Cardiac septum (tissue), 1 donor: ENCODE results near the gene C19orf85. TPM values are rescaled to one million over a fixed set of nuclear protein-coding genes. Genes with fewer than 3 reads are reported as not detected.

Experiments
- DNase-seq: peaks from one replicate; pipeline ENCODE4 v3.0.0-alpha.2; 2020; ENCODE audit warnings: low spot score
- intact Hi-C: fragments of 100-400 bp; cut with DNase I; formaldehyde crosslinking; loops from one replicate; pipeline ENCODE4 v1.14.0; 2022
- total RNA-seq: library from RNA; stranded (reverse); fragmentation: NEBNext Ultra II Directional; extraction: Animal tissue kit (Norgen Biotek cat#: 25700); gene quantifications from one replicate; pipeline ENCODE4 v1.2.1, GENCODE V29; 2021
- donor health status: DM: no; HTN: no; CAD: no.

C19orf85 gene
- total RNA-seq, 1 donor from 2014 or later, result not detected

DNA sequence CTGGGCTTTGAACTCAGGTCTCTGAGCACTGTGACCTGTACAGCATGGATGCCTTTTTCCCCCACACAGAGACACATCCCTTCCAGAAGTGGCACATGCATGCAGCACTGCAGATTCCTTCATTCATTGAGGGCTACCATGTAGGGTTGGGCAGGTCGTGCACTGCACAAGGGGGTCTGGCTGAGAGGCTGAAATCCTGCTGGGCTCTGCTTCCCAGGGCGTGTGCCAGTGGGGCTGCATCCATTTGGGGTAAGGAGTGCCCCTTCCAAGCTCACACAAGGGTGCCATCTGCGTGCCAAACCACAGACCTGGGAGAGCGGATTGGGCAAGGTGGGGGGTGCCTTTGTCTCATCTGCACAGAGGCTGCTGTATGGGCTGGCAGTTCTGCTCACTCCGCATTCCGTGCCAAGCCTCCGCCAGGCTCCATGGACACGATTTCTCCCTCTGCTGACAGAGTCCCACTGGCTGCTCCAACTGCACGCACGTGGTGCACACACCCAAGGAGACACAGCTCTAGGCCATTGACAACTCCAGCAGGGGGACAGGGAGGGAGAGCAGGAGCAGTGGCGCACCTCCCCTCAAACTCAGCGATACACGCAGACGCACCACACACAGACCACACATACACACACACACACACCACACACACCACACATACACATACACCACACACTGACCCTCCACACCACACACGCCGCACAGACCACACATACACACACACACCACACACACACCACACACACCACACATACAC lies 17.0 kb downstream of the C19orf85 start:
- DNase-seq, result no peak
- intact Hi-C loops, result no loop called here

DNA sequence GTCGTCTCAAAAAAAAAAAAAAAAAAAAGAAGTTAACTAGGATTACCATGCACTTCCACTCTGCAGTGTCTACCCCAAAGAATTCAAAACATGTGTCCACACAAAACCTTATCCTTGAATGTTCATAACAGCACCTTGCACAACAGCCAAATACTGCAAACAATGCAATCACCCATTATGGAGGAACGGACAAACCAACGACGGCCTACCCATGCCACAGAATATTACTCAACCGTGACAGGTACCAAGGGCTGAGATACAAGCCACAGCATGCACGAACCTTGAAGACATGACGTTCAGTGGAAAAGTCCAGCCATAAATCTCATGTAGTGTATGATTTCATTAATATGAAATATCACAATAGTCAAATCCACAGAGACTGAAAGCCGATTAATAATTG lies 18.5 kb downstream of the C19orf85 start:
- intact Hi-C loops, result no loop called here
- DNase-seq, result no peak

DNA sequence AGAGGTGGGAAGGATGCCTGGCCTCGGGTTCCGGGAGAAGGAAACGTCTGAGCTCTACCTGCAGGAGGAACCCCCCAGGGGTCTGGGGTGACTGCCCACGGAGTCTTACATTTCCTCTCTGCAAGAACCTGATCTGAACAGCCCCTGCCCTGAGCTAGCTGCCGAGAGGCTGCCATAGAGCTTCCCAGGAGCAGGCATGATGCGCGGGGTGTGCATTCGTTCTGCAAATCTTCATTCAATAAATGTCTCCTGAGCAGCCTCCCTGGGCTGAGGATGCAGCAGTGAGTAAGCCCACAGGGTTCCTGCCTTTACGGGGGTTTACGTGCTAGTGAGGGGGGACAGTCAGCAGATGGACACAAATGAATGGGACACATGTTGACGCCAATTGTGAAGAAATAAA lies 19.9 kb downstream of the C19orf85 start:
- no peak for DNase-seq
- intact Hi-C loops, result no loop called here

DNA sequence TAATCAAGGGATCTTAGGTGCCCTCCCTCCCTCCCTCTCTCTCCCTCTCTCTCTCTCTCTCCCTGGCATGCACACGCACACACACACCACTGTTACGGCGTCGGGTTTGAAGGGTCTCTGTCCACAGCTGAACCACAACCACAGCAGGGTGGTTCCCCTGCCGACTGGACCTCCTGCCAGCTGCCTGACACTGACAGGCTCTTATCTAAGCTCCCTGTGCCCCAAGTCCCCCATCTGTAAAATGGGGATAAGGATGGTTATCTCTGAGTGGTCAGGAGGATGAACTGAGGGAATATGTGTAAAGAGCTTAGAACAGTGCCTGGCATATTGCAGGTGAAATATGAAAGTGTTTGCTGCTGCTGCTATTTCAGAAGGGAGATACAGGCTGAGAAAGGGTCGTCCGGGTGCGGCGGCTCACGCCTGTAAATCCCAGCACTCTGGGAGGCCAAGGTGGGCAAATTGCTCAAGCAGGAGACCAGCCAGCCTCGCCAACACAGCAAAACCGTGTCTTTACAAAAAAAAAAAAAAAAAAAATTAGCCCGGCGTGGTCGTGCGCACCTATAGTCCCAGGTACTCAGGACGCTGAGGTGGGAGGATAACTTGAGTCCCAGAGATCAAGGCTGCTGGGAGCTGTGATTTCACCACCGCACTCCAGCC lies 20.6 kb downstream of the C19orf85 start:
- intact Hi-C loops, result no loop called here

DNA sequence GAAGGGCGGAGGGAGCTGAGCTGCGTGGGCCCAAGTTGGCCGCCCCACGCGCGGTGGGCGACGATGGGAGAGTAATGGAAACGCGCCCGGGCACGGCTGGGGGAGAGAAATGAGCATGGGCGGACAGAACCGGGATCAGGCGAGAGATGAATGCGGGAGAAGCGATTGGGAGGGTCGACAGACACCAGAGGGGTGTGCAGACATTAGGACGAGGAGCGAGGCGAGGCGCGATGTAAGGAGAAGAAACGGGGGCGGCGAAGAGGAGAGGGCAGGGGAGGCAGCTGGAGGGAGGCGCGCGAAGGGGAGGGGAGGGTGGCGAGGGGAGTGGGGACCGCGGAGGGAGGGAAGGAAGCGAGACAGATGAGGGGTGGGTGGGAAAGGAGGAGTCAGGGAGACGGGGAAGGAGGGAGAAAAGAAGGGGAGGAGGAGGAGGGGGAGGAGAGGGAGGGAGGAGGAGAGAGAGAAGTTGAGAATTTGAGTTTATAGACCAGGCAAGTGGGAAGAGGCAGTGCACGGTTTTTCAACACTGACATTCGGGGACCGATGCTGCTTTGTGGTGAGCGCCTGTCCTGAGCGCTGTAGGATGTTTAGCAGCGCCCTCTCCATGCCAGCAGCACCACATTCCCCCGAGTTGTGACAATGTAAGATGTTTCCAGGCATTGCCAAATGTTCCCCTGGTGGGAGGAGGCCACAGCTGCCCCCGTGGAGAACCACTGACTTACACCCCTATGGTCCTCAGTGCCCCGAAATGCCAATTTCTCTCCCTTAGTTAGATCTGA lies 21.3 kb downstream of the C19orf85 start, which contains the start of gene SHISA7:
TSS of gene SHISA7 (minus strand) at position 256 of the 779 bp plus-strand sequence. CDS start 437 bp downstream, outside the sequence.
- no peak for DNase-seq
- intact Hi-C loops, result no loop called here

More for the DNA sequence above, 20.6 kb downstream of the C19orf85 start:
- DNase-seq, result no peak

DNA sequence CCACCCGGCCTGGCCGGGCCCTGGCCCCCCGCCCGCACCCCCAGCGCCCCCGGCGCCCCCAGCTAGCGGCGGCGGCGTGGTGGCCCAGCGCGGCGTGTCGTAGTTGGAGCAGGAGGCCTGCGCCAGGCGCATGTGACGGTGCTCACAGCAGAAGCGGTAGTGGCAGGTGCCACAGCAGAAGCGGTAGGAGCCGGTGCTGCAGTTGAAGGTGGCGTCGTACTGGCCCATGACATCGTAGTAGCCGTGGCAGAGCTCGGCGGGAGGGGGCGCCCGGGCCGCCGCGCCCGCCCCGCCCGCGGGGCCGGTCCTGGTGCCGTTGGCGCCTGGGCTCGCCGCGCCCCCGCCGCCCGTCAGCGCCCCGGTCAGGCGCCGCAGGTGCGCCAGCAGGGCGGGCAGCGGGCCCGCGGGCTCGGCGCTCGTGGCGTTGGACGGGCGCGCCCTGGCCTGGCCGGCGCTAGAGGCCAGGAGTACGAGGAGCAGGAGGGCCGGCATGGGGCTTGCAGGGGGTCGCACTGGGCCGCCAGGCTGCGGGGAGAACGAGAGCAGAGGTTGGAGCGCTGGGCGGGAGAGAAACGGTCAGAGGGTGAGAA lies 22.1 kb downstream of the C19orf85 start:
- intact Hi-C loops, result no loop called here
- DNase-seq, result no peak

DNA sequence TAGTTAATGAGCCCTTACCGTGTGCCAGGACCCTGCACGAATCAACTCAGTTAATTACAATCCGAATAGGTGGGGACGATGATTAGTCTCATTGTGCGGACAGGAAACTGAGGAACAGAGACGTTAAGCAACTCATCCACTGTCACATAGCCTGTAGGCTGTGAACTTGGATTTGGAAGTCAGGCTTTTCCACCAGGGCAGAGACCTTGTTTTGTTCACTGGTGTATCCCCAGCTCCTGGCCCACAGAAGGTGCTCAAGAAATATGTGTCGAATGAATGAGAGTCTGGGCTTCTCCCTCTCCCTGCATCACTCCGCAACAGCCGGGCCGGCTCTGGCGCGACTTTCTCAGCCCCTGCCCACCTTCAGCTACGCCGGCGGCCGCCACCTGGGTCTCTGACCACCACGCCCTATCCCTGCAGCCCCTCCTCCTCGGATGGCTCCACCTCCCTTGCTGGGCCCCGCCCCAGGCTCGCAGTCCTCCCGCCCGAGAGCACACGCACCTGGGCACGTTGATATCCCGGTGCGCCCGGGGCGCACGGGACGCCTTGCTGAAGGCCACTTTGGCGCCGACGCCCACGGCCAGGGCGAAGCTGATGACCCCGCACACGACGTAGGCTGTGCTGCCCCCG lies 22.7 kb downstream of the C19orf85 start:
- DNase-seq, result no peak
- intact Hi-C loops, result no loop called here

DNA sequence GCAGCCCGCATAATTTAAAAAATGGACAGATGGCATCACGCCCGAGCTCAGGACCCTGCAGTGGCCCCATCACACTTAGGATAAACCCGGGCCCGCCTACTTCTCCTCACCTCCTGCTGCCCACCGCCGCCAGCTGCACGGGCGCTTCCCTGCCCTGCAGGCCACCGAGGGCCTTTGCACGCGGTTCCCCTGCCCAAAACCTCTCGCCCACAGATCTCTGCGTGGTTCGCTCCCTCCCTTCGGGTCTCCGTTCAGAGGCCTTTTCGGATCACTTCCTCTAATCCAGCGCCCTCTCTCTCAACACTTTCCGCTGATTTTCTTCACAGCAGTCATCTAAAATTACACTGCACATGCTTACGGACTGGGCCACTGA lies 23.2 kb downstream of the C19orf85 start:
- DNase-seq, result no peak
- intact Hi-C loops, result no loop called here

DNA sequence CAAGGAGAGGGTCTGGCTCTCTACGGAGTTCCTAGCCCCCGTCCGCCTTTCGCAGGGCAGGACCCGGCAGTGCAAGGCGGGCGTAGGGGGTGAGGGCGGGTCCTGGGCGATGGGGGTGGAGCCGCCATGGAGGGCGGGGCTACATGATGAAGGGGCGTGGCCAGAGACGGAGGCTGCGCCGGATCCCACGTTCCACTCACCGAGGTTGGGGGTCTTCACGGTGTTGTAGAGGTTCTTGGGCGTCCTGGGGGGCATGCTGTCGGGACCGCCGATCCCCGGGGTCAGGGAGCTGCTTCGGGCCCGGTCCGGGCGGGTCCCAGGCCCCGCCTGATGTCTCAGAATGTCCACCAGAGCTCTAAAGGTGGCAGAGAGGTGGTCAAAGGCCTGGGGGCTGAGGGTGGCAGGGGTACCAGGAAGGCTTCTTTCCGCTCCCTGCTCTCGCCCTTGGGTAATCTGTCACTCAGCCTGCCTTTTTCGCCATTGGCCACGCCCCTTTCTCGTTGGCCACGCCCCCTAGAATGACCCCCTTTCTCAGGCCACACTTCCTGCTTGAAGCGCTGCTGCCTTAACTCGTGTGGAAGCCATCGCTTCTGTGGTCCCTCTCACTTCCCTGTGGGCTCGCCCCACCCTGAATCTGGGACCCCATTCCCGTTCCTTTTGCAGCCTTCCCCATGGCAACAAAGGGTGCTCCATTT lies 24.0 kb downstream of the C19orf85 start:
- intact Hi-C loops, result no loop called here
- no peak for DNase-seq

DNA sequence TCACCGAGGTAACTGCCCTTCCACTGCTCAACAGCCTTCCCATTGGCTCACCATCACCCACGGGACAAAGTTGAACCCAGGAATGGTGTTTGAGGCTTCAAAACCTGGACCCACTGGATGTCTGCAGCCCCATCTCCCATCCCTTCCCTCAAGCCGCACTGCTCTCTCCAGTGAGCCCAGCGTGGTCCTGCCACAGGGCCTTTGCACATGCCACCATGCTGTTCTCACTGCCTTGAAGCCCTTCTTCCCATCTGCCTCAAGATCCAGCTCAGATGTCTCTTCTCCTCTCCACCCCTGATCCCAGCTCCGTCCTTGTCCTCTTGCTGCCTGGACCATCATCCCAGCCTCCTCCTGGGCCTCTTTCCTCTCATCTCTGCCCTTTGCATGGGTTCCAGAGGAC lies 25.5 kb downstream of the C19orf85 start:
- intact Hi-C loops, result no loop called here

DNA sequence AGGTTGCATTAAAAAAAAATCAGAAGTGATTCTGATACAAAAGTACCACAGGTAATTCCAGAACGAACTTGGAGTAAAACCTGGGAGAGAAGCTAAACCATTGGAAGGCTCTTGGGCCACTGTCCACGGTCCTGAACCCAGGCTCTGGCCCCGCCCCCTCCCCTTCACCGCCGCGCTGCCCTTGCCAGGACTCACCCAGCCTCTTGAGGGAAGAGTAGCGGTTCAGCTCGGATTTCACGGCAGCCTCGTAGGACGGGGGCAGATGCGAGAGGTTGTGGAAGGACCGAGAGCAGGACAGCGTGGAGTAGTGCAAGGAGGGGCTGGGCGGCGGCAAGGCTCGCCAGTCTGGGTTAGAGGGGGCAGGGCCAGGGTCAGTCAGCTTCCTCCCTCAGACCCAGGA lies 27.1 kb downstream of the C19orf85 start:
- intact Hi-C loops, result no loop called here
- no peak for DNase-seq

More for the DNA sequence above, 25.5 kb downstream of the C19orf85 start:
- no peak for DNase-seq

DNA sequence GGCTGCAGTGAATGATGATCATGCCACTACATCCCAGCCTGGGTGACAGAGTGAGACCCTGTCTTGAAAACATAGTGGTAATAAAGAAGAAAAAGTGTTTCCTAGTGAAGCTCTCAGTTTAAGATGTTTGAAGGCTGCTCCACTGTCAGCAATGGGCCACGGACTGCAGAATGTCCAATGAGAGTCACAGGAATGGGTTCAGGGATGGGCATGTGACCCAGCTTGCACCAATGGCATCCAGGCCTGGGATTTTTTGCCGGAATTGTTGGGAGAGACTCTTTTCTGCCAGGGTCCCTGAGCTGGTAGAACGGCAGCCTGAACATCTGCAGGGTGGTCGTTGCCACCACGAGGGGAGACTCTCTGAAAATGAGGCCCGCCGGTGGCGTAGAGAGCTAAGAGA lies 27.7 kb downstream of the C19orf85 start:
- intact Hi-C loops, result no loop called here
- DNase-seq, result no peak

DNA sequence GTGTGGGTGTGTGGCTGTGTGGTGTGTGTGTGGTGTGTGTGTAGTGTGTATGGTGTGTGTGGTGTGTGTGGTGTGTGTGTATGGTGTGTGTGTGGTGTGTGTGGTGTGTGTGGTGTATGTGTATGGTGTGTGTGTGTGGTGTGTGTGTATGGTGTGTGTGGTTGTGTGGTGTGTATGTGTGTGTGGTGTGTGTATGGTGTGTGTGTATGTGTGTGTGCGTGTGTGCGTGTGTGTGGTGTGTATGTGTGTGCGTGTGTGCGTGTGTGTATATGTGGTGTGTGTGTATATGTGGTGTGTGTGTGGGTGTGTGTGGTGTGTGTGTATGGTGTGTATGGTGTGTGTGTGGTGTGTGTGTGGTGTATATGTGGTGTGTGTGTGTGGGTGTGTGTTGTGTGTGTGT lies 29.5 kb downstream of the C19orf85 start:
- intact Hi-C loops, result no loop called here
- no peak for DNase-seq

DNA sequence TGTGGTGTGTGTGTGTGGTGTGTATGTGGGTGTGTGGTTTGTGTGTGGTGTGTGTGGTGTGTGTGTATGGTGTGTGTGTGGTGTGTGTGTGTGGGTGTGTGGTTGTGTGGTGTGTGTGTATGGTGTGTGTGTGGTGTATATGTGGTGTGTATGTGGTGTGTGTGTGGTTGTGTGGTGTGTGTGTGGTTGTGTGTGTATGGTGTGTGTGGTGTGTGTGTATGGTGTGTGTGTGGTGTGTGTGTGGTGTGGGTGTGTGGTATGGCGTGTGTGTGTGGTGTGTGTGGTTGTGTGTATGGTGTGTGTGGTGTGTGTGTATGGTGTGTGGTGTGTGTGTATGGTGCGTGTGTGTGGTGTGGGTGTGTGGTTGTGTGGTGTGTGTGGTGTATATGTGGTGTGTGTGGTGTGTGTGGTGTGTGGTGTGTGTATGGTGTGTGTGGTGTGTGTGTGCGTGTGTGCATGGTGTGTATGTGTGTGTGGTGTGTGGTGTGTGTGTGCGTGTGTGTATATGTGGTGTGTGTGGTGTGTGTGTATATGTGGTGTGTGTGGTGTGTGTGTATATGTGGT lies 30.1 kb downstream of the C19orf85 start:
- intact Hi-C loops, result no loop called here

DNA sequence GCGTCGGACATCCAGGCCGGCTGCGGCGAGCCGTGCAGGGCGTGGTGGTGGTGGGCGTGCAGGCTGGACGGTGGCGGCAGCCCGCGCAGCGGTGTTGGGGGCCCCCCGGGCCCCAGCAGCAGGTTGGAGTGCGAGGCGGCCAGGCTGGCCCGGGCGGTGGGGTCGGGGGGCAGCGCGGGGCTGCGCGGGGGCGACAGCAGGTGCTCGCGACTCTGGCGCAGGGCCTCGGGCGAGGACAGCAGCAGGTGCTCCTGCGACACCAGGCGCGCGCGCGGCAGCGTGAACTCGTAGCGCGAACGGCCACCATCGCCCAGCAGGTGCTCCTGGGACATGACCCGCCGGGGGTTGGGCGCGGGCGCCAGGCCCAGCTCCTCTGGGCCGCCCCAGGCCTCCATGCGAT lies 31.3 kb downstream of the C19orf85 start:
- no peak for DNase-seq
- intact Hi-C loops, result no loop called here

More for the DNA sequence above, 30.1 kb downstream of the C19orf85 start:
- DNase-seq, result no peak

DNA sequence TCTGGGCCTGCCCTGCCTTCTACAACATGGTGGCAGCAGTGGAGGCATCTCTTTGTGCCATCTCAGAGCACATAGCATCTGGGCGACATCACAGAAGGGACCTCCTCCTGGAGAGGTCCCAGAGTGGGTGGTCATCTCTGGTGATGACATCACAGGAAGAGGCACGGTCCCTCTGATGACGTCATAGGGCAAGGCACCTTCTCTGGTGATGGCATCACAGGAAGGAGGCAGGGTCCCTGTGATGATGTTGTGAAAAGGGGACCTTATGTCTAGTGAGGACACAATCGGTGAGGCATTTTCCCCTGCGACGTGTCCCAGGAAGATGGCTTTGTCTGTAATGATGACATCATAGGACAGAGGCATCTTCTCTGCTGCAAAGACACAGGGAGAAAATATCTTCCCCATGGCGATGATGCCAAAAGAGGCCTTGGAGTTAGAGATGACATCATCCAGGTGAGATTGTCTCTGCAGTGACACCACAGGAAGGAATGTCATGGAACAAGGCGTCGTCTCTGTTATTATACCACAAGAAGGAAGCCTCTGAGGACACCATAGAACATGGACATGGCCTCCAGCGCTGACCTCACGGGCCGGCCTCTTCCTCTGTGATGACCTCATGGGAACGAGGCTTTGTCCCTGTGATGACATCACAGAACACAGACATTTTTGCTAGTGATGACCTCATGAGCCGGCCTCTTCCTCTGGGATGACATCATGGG lies 32.2 kb downstream of the C19orf85 start:
- intact Hi-C loops, result no loop called here

DNA sequence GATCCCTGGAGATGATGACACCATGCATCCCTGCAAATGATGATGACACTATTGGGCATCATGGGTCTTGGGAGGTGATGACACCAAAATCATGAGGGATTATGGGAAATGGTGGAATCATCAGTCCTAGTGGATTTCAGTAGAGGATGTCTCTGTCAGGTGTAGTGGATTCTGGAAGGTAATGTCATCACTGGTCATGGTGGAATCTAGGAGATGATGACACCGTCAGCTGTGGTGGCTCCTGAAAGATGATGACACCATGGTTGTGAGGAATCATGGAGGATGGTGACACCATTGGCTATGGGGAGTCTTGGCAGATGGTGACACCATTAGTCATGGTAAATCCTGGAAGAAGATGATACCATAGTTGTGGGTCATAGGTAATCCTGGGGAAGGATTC lies 33.4 kb downstream of the C19orf85 start:
- no peak for DNase-seq
- intact Hi-C loops, result no loop called here

More for the DNA sequence above, 32.2 kb downstream of the C19orf85 start:
- no peak for DNase-seq

DNA sequence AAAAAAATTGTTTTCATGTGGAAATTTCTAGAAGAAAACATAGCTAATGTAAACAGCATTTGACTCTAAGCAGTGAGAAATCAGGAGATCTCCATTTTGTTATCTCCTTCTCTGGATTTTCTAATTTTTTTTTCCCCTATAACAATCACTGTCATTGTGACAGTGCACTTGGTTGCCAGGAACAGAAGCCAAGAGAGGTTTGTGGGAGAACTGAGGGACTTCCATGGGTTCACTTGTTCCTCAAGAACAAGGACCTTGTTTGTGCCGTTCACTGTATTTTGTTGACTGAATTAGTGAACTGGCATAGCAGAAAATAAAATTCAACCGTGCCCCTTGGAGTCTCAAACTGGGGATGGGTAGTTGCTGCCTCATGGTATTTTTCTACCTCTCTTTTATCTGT lies 38.5 kb downstream of the C19orf85 start:
- intact Hi-C loops, result no loop called here

More for the DNA sequence above, 38.5 kb downstream of the C19orf85 start:
- DNase-seq, result no peak
